Measurements from ENCODE around the gene RRP8. TPM values are rescaled to one million over a fixed set of nuclear protein-coding genes. Genes with fewer than 3 reads are reported as not detected.

The RRP8 gene
- total RNA-seq, 1 donor from 2014 or later = 11.3 TPM

DNA sequence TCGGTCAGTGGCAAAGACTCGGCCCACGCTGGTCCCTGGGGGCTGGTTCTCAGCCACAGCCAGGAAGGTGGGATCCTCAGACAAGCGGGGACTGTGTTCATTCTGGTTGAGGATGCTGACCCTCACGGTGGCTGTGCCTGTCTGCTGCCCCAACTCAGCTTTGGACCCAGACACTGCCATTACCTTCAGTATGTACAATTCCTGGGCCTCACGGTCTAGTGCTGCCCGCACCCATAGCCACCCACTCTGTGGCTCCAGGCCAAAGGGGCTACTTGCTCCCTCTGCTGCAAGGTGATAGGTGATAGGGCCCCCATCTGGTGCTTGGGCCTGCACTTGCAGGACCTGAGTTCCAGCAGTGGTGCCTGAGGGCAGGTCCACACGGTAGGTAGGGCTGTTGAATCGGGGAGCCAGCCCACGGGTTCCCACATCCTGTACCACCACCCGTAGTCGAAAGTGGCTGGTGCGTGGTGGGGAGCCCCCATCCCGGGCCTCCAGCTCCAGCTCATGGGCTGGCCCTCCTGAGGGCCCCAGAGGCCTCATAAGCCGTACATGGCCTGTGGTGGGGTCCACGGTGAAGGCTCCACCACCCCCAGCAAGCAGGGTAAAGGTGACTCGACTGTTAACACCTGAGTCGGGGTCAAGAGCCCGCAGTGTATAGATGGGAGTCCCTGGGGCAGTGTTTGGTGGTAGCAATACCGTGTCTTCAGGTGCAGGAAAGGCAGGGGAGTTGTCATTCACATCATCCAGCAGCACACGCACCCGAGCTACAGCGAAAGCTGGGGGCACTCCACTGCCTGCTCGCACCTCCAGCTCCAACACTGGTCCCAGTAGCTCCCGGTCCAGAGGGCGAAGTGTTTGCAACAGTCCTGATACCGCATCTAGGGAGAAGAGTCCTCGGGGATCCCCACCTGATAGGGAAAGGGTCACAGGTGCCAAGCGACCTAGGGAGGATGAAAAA, 29.0 kb upstream of the RRP8 start:
- DNase-seq = no peak

- no peak for DNase-seq
Observed at GRCh38 chr11:6631361-6631890, 28.0 kb upstream of the RRP8 start.

- no peak for DNase-seq
Observed at GRCh38 chr11:6630632-6631291, 27.3 kb upstream of the RRP8 start.

GRCh38 chr11:6629892-6630631, 26.6 kb upstream of the RRP8 start:
- DNase-seq = no peak

DNA sequence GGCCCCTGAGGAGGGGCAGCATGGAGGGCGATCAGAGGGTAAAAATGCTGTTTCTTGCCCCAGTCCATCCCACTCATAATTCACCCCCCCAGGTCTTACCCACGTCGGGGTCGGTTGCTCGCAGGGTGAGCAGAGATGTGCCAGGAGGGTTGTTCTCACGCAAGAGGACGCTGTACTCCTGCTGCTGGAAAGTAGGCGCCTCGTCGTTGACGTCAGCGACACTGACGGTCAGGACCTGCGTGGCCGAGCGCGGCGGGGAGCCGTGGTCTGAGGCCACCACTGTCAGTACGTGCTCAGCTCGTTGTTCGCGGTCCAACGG, 26.1 kb upstream of the RRP8 start:
- no peak for DNase-seq

DNA sequence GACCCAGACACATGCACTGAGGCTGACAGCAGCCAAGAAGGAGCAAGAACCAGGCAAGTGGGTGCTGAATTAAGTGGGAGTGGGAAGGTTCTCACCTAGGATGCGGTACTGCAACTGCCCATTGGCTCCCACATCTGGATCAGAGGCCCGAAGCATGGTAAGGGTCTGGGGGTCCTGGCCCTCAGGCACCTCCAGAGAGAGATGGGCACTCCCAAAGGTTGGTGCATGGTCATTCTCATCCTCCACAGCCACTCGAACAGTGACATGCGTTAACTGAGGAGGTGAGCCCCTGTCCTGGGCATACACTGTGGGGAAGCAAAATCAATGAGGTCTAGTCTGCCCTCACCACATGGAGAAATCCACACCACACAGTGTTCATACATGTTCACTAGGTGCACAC, 25.1 kb upstream of the RRP8 start:
- no peak for DNase-seq

GRCh38 chr11:6627762-6628241, 24.4 kb upstream of the RRP8 start:
- DNase-seq = no peak

DNA sequence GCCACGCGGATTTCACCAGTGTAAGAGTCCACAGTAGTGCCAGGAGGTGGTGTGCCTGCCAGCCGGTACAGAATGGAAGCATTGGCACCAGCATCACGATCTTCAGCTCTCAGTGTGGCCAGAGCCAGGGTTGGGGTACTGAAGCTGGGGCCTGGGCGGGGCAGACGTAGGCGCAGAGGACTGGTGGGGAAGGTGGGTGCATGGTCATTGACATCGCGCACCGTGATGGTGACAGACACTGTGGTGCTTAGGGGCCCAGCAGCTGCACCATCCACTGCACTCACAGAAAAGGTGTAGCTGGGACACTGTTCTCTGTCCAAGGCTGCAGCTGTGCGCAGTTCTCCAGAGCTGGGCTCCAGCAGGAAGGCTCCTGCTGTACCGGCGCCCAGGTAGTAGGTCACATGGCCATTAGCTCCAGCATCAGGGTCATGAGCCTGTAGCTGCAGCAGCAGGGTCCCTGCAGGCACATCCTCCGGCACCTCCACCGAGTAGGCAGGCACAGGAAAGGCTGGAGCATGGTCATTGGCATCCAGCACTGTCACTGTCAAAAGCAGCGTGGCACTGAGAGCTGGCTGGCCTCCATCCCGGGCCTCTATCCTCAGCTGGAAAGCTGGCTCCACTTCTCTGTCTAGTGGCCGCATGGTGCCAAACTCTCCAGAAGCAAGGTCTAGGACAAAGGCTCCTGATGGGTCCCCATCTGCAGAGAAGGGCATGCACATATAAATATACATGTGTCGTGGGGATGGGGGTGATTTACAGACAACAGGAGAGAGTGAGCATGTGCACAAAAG, 23.8 kb upstream of the RRP8 start:
- no peak for DNase-seq

DNA sequence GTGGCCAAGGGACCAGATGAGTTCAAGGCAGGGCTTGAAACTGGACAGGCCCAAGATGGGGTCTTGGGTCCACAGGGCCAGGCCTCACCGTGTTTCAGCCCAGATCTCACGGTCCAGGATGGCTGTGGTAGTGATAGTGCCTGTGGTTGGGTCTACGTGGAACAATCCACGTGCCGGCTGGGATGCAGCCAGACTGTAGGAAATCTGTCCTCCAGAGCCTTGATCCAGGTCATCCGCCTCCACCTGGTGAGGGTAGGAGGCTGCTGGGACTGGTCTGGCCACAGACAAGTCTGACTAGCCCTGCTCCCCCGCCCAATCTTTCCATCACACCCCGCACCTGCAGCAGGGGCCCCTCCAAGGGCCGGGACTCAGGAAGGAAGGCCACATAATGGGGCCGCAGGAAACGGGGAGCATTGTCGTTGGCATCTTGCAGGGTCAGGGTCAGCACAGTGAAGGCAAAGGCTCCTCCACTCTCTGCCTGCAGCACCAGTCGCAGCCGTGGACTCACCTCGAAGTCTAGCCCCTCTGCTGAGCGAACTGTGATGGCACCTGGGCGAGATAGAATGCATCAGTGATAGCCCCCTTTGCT, 22.5 kb upstream of the RRP8 start:
- DNase-seq = no peak

- no peak for DNase-seq
Observed at GRCh38 chr11:6625156-6625831, 21.9 kb upstream of the RRP8 start.

- no peak for DNase-seq
Observed at GRCh38 chr11:6623391-6624363, 20.3 kb upstream of the RRP8 start.

- DNase-seq = no peak
Observed at GRCh38 chr11:6622261-6623171, 19.1 kb upstream of the RRP8 start.

DNA sequence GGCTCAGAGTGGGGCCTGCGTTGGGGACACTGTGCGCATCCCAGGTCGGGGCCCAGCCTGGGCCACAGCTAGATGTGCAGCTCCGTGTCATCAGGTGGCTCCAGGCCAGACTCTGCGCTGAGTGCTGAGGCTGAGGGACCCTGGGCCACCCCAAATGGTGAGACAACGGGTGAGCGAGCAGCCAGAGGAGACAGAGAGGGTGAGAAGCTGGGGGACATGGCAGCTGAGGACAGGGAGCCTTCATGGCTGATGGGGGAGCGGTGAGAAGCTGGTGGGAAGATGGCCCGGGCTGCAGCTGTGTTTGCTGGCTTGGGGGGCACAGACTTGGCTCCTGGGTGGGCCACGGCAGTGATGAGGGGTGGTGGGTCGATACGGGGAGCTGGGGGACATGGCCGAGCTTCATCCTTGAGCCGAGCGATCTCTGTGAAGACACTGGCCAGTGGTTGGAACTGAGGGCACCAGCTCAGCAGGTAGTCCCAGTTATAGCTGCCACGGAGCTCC, 18.3 kb upstream of the RRP8 start:
- DNase-seq = no peak

DNA sequence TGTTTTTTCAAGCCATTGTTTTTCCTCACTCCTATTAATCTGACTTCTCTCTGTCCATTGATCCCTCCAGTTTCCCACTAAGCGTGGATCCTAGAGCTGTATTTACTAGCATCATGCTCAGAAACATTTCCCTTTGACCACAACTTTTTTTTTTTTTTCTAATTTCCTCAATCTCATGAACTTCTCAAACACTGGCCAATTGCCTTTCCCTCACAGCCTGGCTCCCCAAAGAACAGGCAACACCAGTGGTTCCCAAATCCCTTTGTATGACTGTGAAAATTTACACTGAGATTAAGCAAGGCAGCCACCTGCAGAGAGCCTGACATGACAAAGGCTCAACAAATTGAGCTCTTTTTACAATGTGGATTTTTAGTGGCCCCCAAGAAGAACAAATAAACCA, 17.2 kb upstream of the RRP8 start:
- no peak for DNase-seq

GRCh38 chr11:6619004-6619745, 15.8 kb upstream of the RRP8 start, which contains the start of gene TPP1:
TSS of gene TPP1 (minus strand) at chr11:6619422. CDS start at chr11:6619400, 22 bp downstream.
- peak; percentile 97 for DNase-seq

DNA sequence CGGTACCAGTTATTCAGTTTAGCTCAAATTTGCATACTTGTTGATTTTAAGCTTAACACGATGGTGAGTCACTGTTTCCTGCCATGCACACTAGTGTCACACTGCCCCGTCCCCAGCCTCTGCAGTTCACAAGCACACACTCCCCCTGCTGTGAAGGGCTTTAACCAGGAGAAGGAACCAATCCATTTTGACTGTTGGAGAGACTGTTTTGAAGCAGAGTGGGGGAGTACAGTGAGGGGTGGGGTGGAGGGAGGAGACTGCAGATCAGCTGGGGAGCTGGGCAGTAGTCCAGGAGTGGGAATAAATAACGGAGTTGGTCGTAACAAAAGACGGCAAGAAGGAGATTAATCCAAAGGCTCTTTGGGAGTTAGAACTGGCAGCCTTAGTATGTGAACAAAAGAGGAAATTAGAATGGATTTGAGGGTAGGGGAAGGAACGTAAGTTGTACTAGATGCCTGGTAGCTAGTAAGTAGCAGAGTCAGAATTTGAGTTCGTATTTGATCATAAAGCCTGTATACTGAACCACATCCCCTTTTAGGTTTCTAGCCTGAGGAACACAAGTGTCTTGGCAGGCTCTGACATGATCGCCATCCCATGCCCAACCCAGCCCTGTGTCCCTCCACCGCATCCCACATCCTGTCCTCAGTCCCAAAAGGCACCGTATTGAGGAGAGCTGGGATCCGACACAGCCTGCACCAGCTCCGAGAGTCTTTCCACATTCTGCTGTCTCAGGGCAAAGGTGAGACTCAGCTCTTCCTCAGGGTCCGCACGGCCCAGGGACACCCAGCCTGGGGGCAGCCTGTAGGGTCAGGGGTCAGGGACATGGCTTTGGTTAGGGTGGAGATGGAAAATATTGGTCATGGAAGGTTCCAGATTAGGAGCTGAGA, 14.9 kb upstream of the RRP8 start:
- DNase-seq = peak; percentile 53
